ENCODE measurements around the gene ZNF474. TPM values are rescaled to one million over a fixed set of nuclear protein-coding genes. Genes with fewer than 3 reads are reported as not detected.

ZNF474 gene
- total and polyA plus RNA-seq, 12 donors = 0.03 to 0.20 (median 0.19) TPM; not detected in 9

- intact Hi-C loops (cut with DNase I) = loop anchor here in 3 of 10 donors (5.0 to 10.0 kb wide), 2 partner anchors 136 to 138 kb away; partner anchors contain the start of gene SRFBP1 (in 1 of the 3)
- TF ChIP-seq CTCF (IDR thresholded peaks at IDR 0.05) = no peak
- Histone ChIP-seq H3K36me3 (no peaks in the 10 kb centered on the region), H3K4me1 (no peaks in the 10 kb centered on the region), H3K9me3 (no peaks in the 10 kb centered on the region), H3K4me3 (no peak overlapping the region), H3K27ac (no peak overlapping the region), H3K27me3 (peaks cover 0 to 9% (median 0%) of the 10 kb centered on the region in 7 donors)
- 51 to 70% methylated on average over 1 of the region's 1 CpG for WGBS, 2 donors
- no peak for ATAC-seq
- DNase-seq = no peak
Measured at GRCh38 chr5:122102825-122103224, 26.5 kb upstream of the ZNF474 start.

GRCh38 chr5:122105909-122106308, 23.4 kb upstream of the ZNF474 start:
- no peak overlapping the region for H3K27ac ChIP-seq
- intact Hi-C loops (cut with DNase I) = loop anchor here in 1 of 10 donors (10.0 kb wide), 1 partner anchor 141 kb away; the partner anchor contains the start of gene SRFBP1
- H3K4me3 ChIP-seq = no peak overlapping the region
- WGBS, 2 donors = 90% methylated on average over 2 of the region's 2 CpGs
- TF ChIP-seq CTCF (IDR thresholded peaks at IDR 0.05) = no peak
- no peaks in the 10 kb centered on the region for H3K36me3 ChIP-seq
- no peaks in the 10 kb centered on the region for H3K4me1 ChIP-seq
- ATAC-seq = no peak
- no peak for DNase-seq
- no peaks in the 10 kb centered on the region for H3K9me3 ChIP-seq
- peaks cover 0 to 9% (median 0%) of the 10 kb centered on the region in 7 donors for H3K27me3 ChIP-seq

GRCh38 chr5:122107016-122107415, 22.3 kb upstream of the ZNF474 start:
- ATAC-seq (no peak), DNase-seq (no peak)
- Histone ChIP-seq H3K27me3 (peaks cover 0 to 9% (median 0%) of the 10 kb centered on the region in 7 donors), H3K4me1 (no peaks in the 10 kb centered on the region), H3K9me3 (no peaks in the 10 kb centered on the region), H3K27ac (no peak overlapping the region), H3K36me3 (no peaks in the 10 kb centered on the region), H3K4me3 (no peak overlapping the region)
- no peak for TF ChIP-seq CTCF (IDR thresholded peaks at IDR 0.05)
- intact Hi-C loops (cut with DNase I) = loop anchor here in 1 of 10 donors (10.0 kb wide), 1 partner anchor 142 kb away; the partner anchor contains the start of gene SRFBP1
- WGBS, 2 donors = 79 to 84% methylated on average over 4 of the region's 4 CpGs

GRCh38 chr5:122110987-122111386, 18.4 kb upstream of the ZNF474 start:
- intact Hi-C loops (cut with DNase I) = no loop called here
- H3K9me3 ChIP-seq = no peaks in the 10 kb centered on the region
- ATAC-seq = no peak
- no peak for TF ChIP-seq CTCF (IDR thresholded peaks at IDR 0.05)
- H3K27ac ChIP-seq = no peak overlapping the region
- no peak for DNase-seq
- H3K4me1 ChIP-seq = no peaks in the 10 kb centered on the region
- WGBS, 2 donors = 55 to 57% methylated on average over 3 of the region's 3 CpGs
- no peaks in the 10 kb centered on the region for H3K36me3 ChIP-seq
- H3K4me3 ChIP-seq = no peak overlapping the region
- H3K27me3 ChIP-seq = peaks cover 0 to 9% (median 0%) of the 10 kb centered on the region in 7 donors
